Adipocyte (in vitro differentiated cells): ENCODE results near the gene CLUH.

Source experiments
- DNase-seq: peaks from one replicate; pipeline ENCODE4 v3.0.0-alpha.2; 2015; ENCODE audit warnings: low read depth
- H3K27me3 ChIP-seq: replicated peaks from 2 replicates; pipeline ENCODE4 v1.7.0; 2013; ENCODE audit warnings: mild to moderate bottlenecking, low read length, moderate library complexity; ENCODE audit not compliant: control insufficient read depth, insufficient read depth
- H3K36me3 ChIP-seq: 2 replicates; pipeline ENCODE4 v1.7.0; 2013; ENCODE audit warnings: low read length, mild to moderate bottlenecking, moderate library complexity; ENCODE audit not compliant: control insufficient read depth, insufficient read depth, severe bottlenecking
- H3K4me1 ChIP-seq: 2 replicates; pipeline ENCODE4 v1.7.0; 2013; ENCODE audit warnings: mild to moderate bottlenecking, low read length, moderate library complexity; ENCODE audit not compliant: control insufficient read depth, insufficient read depth
- H3K4me3 ChIP-seq: 2 replicates; pipeline ENCODE4 v1.7.0; 2013; ENCODE audit warnings: mild to moderate bottlenecking, low read length, moderate library complexity
- H3K9ac ChIP-seq: 2 replicates; pipeline ENCODE4 v1.7.0; 2013; ENCODE audit warnings: mild to moderate bottlenecking, low read length, moderate library complexity
- H3K9me3 ChIP-seq: 2 replicates; pipeline ENCODE4 v1.7.0; 2013; ENCODE audit warnings: mild to moderate bottlenecking, low read length, moderate library complexity; ENCODE audit not compliant: control insufficient read depth

The CLUH gene

GRCh38 chr17:2718150-2718938, 6.8 kb upstream of the CLUH start:
- Histone ChIP-seq H3K4me3 (no peak overlapping the region), H3K9me3 (no peaks in the 10 kb centered on the region), H3K4me1 (no peaks in the 10 kb centered on the region), H3K9ac (no peak overlapping the region), H3K27me3 (peaks cover 16% of the 10 kb centered on the region), H3K36me3 (no peaks in the 10 kb centered on the region)
- no peak for DNase-seq

- H3K4me3 ChIP-seq: no peak overlapping the region
- H3K4me1 ChIP-seq: peaks cover 7% of the 10 kb centered on the region
- no peak for DNase-seq
- no peaks in the 10 kb centered on the region for H3K36me3 ChIP-seq
- H3K9me3 ChIP-seq: no peaks in the 10 kb centered on the region
- peaks cover 4% of the 10 kb centered on the region for H3K27me3 ChIP-seq
- no peak overlapping the region for H3K9ac ChIP-seq
Measured at GRCh38 chr17:2716649-2717048, 5.1 kb upstream of the CLUH start.

DNA sequence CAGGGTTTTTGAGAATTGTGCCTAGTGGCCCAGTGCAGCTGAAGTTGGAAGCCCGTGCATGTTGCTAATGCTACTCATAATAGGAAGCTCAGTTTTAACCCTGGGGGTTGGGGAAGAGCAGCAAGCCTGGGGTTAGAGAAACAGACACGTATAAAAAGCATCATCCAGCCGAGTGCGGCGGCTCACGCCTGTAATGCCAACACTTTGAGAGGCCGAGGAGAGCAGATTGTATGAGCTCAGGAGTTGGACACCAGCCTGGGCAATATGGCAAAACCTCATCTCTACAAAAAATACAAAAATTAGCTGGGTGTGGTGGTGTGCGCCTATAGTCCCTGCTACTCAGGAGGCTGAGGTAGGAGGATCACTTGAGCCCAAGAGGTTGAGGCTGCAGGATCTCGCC, 2.3 kb upstream of the CLUH start:
- Histone ChIP-seq H3K4me3 (no peak overlapping the region), H3K9me3 (no peaks in the 10 kb centered on the region), H3K36me3 (no peaks in the 10 kb centered on the region), H3K4me1 (peaks cover 23% of the 10 kb centered on the region), H3K9ac (no peak overlapping the region), H3K27me3 (no peaks in the 10 kb centered on the region)
- DNase-seq: no peak

DNA sequence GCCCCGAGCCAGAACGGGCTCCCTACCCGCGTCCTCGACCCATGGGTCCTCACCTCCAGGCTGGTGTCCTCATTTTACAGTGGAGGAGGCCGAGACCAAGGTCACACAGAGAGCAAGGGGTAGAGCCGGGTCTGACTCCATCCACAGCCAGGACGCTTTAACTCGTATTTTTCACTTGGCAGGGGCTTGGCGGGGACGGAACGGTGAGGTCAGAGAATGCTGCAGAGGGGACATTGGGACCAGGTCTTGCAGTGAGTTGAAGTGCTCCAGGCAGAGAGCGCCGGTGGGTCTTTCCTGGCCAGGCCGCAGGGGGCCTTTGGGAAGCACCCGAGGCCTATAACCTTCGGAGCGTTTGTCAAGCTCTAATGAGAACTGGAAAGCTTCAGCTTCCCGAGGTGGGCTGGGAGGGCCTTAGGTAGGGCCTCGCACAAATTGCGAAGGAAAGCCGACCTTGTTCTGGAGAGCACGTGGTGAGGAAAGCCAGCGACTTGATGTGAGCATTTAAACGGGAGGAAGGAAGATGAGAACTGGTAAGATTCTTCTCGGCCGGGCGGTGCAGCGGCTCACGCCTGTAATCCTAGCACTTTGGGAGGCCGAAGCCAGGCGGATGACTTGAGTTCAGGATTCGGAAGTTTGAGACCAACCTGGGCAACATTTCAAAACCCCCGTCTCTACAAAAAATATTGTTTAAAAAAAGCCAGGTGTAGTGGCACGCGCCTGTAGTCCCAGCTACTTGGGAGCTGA, 908 bp upstream of the CLUH start:
- Histone ChIP-seq H3K36me3 (no peaks in the 10 kb centered on the region), H3K9ac (peak overlapping the region; percentile 95), H3K9me3 (no peaks in the 10 kb centered on the region), H3K4me3 (peak overlapping the region; percentile 96), H3K27me3 (no peaks in the 10 kb centered on the region), H3K4me1 (peaks cover 37% of the 10 kb centered on the region)
- DNase-seq: no peak

DNA sequence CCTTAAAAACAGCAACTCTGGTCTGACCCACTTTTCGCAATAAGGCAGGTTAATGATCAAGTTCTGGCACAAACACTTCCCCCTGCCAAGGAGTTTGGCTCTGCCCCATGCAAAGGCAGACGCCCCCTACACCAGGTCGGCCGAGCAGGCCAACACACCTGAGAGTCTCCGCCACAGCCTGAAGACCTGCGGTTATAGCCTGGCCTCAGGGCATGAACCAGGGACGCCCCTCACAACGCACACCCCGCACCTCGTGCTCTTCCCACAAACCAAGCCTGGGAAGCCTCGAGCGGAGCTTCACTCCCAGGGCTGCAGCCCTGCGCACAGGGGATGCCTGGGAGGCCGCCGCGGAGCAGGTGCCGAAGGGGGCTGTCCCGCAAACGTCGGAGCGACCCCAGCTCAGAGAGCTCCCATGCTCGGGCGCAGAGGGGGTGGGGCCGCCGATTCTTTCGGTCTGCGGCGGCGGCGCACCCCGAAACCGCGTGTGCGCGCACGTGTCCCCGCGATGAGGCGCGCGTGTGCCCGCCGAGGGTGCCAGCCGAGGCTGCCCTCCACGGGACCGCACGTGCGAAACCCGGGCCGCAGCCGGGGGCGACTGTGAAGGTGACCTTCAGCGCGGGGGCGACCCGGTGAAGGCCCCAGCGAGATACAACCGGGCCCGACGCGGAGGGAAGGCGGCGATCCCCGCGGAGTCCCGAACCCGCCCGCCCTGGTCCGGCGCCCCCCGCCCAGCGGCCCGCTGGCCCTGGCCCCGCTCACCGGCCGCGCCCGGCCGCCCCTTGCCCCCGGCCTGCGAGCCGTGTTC, 559 bp downstream of the CLUH start:
- DNase-seq: peak; percentile 50
- Histone ChIP-seq H3K36me3 (no peaks in the 10 kb centered on the region), H3K27me3 (no peaks in the 10 kb centered on the region), H3K9ac (peak overlapping the region; percentile 95), H3K9me3 (no peaks in the 10 kb centered on the region), H3K4me1 (peaks cover 46% of the 10 kb centered on the region), H3K4me3 (peak overlapping the region; percentile 96)

GRCh38 chr17:2710071-2710802, 1.3 kb downstream of the CLUH start:
- no peak for DNase-seq
- Histone ChIP-seq H3K36me3 (no peaks in the 10 kb centered on the region), H3K9me3 (no peaks in the 10 kb centered on the region), H3K27me3 (no peaks in the 10 kb centered on the region), H3K9ac (peak overlapping the region; percentile 95), H3K4me1 (peaks cover 51% of the 10 kb centered on the region), H3K4me3 (peak overlapping the region; percentile 96)

- peak overlapping the region; percentile 96 for H3K4me3 ChIP-seq
- no peaks in the 10 kb centered on the region for H3K9me3 ChIP-seq
- peak overlapping the region; percentile 95 for H3K9ac ChIP-seq
- H3K27me3 ChIP-seq: no peaks in the 10 kb centered on the region
- DNase-seq: no peak
- peaks cover 51% of the 10 kb centered on the region for H3K4me1 ChIP-seq
- peaks cover 3% of the 10 kb centered on the region for H3K36me3 ChIP-seq
Measured at GRCh38 chr17:2709183-2709661, 2.3 kb downstream of the CLUH start.

DNA sequence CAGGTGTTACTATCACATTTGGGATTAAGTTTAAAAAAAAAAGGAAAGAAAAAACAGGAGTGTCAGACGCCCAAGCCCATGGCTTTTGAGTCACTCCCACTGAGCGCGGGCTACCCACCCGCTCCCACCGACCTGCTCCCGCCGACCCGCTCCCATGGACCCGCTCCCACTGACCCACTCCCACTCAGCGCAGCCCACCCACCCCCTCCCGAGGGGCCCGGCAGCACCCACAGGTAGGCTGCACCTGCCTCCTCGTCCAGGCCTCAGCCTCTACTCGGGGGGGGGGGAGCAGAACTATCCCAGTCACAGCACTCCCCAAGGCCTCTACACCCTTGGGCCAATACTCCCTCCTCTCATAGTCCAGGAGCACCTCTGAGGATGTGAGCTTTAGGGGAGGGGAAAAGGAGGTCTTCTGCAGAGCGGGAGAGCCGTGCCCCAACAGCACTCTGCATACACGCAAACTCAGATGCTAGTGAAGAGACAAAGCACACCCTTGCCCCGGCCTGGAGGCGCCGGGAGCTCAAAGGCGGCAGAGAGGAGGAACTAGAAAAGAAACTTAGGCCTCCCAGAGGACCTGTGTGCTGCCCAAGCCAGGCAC, 2.9 kb downstream of the CLUH start:
- no peaks in the 10 kb centered on the region for H3K9me3 ChIP-seq
- peak overlapping the region; percentile 95 for H3K9ac ChIP-seq
- no peak for DNase-seq
- peaks cover 51% of the 10 kb centered on the region for H3K4me1 ChIP-seq
- no peaks in the 10 kb centered on the region for H3K27me3 ChIP-seq
- H3K36me3 ChIP-seq: peaks cover 4% of the 10 kb centered on the region
- peak overlapping the region; percentile 96 for H3K4me3 ChIP-seq

DNA sequence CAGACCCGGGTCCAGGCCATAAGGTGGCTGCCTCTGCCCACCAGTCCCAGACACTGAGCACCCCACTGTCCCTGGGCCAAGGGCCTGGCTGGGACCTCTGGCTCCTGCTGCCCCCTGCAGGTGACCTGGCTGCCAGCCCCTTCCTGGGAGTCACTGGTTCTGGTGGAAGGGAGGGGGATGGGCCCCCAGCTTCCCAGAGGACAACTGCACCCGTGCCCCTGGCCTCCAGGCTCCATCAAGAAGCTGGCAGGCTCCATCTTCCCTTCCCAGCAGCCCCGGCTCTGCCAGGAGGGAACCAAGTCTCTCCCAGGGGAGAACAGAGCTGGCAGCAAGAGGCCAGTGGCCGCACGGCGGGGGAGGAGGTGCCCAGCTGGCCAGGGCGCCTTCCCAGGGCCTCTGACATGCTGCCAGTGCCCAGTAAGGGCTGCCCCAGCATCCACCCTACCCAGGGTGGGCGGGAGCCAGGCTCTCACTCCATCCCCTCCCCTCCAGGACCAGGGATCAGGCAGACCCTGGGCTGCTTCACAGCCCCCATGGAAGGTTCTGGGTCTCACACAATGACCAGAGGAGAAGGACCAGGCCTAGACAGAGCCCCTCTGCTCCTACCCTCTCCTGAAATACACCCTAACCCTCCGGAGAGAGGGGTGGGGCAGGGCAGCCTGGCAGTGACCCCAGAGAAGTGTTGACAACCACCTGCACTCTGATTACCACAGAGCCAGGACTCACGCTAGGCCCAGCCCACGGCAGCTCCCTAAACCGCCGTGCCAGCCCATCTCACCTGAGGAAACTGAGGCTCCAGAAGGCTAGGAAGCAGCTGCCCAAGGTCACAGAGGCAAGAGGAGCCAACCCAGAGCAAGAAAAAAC, 3.6 kb downstream of the CLUH start:
- DNase-seq: no peak
- H3K27me3 ChIP-seq: no peaks in the 10 kb centered on the region
- H3K4me3 ChIP-seq: peak overlapping the region; percentile 96
- no peaks in the 10 kb centered on the region for H3K9me3 ChIP-seq
- peaks cover 11% of the 10 kb centered on the region for H3K36me3 ChIP-seq
- H3K4me1 ChIP-seq: peaks cover 51% of the 10 kb centered on the region
- peak overlapping the region; percentile 59 for H3K9ac ChIP-seq
